Ovary (tissue), 9 donors: Measurements from ENCODE around the gene METTL27. TPM values are rescaled to one million over a fixed set of nuclear protein-coding genes. Genes with fewer than 3 reads are reported as not detected.

Experiments used
- DNase-seq, 5 donors: peaks; one replicate each; pipeline ENCODE4 v3.0.0-alpha.2; 2019 to 2020
- H3K27ac ChIP-seq, 2 donors: fragments of 200-600 bp; one replicate each; pipeline versions ENCODE4 v1.5.1 to v1.8.0; 2019 to 2022
- H3K27me3 ChIP-seq: fragments of 200-600 bp; one replicate; pipeline ENCODE4 v1.8.0; 2022
- H3K36me3 ChIP-seq: fragments of 200-600 bp; sonication (generic); one replicate; pipeline ENCODE4 v1.5.1; 2019
- H3K4me1 ChIP-seq: one replicate; pipeline ENCODE4 v1.8.1; 2013; ENCODE audit warnings: mild to moderate bottlenecking, moderate library complexity; ENCODE audit not compliant: insufficient read depth
- H3K4me3 ChIP-seq: fragments of 200-600 bp; sonication (generic); one replicate; pipeline ENCODE4 v1.5.1; 2017
- H3K9me3 ChIP-seq, 2 donors: fragments of 200-600 bp in 1 of 2; sonication (generic) in 1 of 2; one replicate each; pipeline versions ENCODE4 v1.5.1 to v1.8.1; 2013 to 2019; ENCODE audit warnings: mild to moderate bottlenecking in 1 of 2, moderate library complexity in 1 of 2
- CTCF ChIP-seq, 3 donors: fragments of 450-650 bp in 2 of 3; fragments of 200-600 bp in 1 of 3; IDR thresholded peaks; one replicate each; pipeline versions ENCODE4 v1.5.1 to v1.8.0; 2016 to 2022; ENCODE audit warnings: antibody characterized with exemption in 3 of 3, mild to moderate bottlenecking in 1 of 3
- EP300 ChIP-seq: sonication (generic); formaldehyde crosslinking; IDR thresholded peaks from one replicate; pipeline ENCODE4 v1.6.1; 2017; ENCODE audit warnings: antibody characterized with exemption
- POLR2A ChIP-seq: fragments of 450-650 bp; IDR thresholded peaks from one replicate; pipeline ENCODE4 v1.6.1; 2017; ENCODE audit warnings: antibody characterized with exemption, mild to moderate bottlenecking, moderate library complexity
- WGBS, 3 donors: extraction: QIAGEN DNeasy Blood & Tissue Kit in 1 of 3; methylation state at CpG; one replicate each; pipeline versions ENCODE4 v1.1.5 to v1.1.7; 2013 to 2017; 5-methylcytosine and 5-hydroxymethylcytosine counted together
- intact Hi-C, 4 donors: fragments of 100-400 bp; cut with DNase I; formaldehyde crosslinking; loops; one replicate each; pipeline versions ENCODE4 v1.11.0 to v1.15.1; 2022 to 2023
- polyA plus RNA-seq, 2 donors: library from polyadenylated mRNA; stranded (reverse); fragments of 200-250 nt in 1 of 2; fragments of 350-450 nt in 1 of 2; fragmentation: Illumina TruSeq in 1 of 2; extraction: RNeasy Lipid Tissue Mini Kit (QIAGEN cat#74804) in 1 of 2; gene quantifications; one replicate each; pipeline ENCODE4 v1.2.3, GENCODE V29; 2013 to 2014
- total RNA-seq, 7 donors: library from RNA; depleted of rRNA in 2 of 7; stranded (reverse); fragments of >200 nt in 2 of 7; fragmentation: NEBNext Ultra II Directional in 3 of 7; extraction: Animal tissue kit (Norgen Biotek cat#: 25700) in 3 of 7; gene quantifications; one replicate each; pipeline versions ENCODE4 v1.1.0 to v1.2.4, GENCODE V29; 2016 to 2023
- donor health status: DM: no; HTN: no; CAD: no; lungs with moderate emphysema.
- donor health status: DM: no; HTN: no; CAD: no.
- donor health status: Bipolar disorder and iron deficiency.
- donor health status: DM: yes; HTN: yes; CAD: no.
- donor health status: DM: no; HTN: no; CAD: no.
- donor health status: DM: yes; HTN: yes; CAD: no.

The METTL27 gene
- total and polyA plus RNA-seq, 9 donors: 1.8 to 25.6 (median 3.6) TPM; not detected in 1

GRCh38 chr7:73833251-73833919 lies 8.9 kb downstream of the METTL27 start:
- WGBS, 3 donors: 58 to 61% (median 59%) methylated on average over 13 of the region's 13 CpGs
- Histone ChIP-seq H3K36me3 (no peaks in the 10 kb centered on the region), H3K27me3 (no peaks in the 10 kb centered on the region), H3K4me1 (peaks cover 8% of the 10 kb centered on the region), H3K27ac (no peak overlapping the region), H3K9me3 (no peaks in the 10 kb centered on the region), H3K4me3 (no peak overlapping the region)
- no peak for DNase-seq
- TF ChIP-seq EP300 (no peak), POLR2A (no peak), CTCF (IDR thresholded peaks at IDR 0.05) (no peak)
- intact Hi-C loops: no loop called here

- H3K4me1 ChIP-seq: peaks cover 9% of the 10 kb centered on the region
- H3K9me3 ChIP-seq: no peaks in the 10 kb centered on the region
- no peak overlapping the region for H3K27ac ChIP-seq
- H3K36me3 ChIP-seq: no peaks in the 10 kb centered on the region
- no peak for TF ChIP-seq POLR2A
- no peak for TF ChIP-seq CTCF (IDR thresholded peaks at IDR 0.05)
- no peak for TF ChIP-seq EP300
- WGBS, 3 donors: 55 to 60% (median 57%) methylated on average over 13 of the region's 13 CpGs
- no peak for DNase-seq
- no peak overlapping the region for H3K4me3 ChIP-seq
- H3K27me3 ChIP-seq: no peaks in the 10 kb centered on the region
- intact Hi-C loops: no loop called here
Measured at GRCh38 chr7:73832806-73833205, 9.5 kb downstream of the METTL27 start.

- DNase-seq: no peak
- intact Hi-C loops: no loop called here
Measured at GRCh38 chr7:73831834-73832651, 10.3 kb downstream of the METTL27 start.

GRCh38 chr7:73831584-73831833 lies 10.8 kb downstream of the METTL27 start:
- DNase-seq: no peak
- no peaks in the 10 kb centered on the region for H3K36me3 ChIP-seq
- TF ChIP-seq CTCF (IDR thresholded peaks at IDR 0.05): no peak
- no peak for TF ChIP-seq POLR2A
- no peak for TF ChIP-seq EP300
- WGBS, 3 donors: 49 to 64% (median 55%) methylated on average over 15 to 16 of the region's 16 CpGs
- H3K27ac ChIP-seq: no peak overlapping the region
- intact Hi-C loops: no loop called here
- peaks cover 9% of the 10 kb centered on the region for H3K4me1 ChIP-seq
- H3K27me3 ChIP-seq: no peaks in the 10 kb centered on the region
- no peaks in the 10 kb centered on the region for H3K9me3 ChIP-seq
- H3K4me3 ChIP-seq: peak overlapping the region; percentile 28

More at GRCh38 chr7:73831834-73832651, 10.3 kb downstream of the METTL27 start:
- Histone ChIP-seq H3K27me3 (no peaks in the 10 kb centered on the region), H3K27ac (no peak overlapping the region), H3K36me3 (no peaks in the 10 kb centered on the region), H3K4me1 (peaks cover 9% of the 10 kb centered on the region), H3K4me3 (peak overlapping the region; percentile 28), H3K9me3 (no peaks in the 10 kb centered on the region)
- TF ChIP-seq POLR2A (no peak), CTCF (IDR thresholded peaks at IDR 0.05) (no peak), EP300 (no peak)
- WGBS, 3 donors: 32 to 37% (median 35%) methylated on average over 15 to 16 of the region's 16 CpGs
